HG02884 (cell line): ENCODE measurements around the gene XYLT2.
"Not testable (repeated sequence)": the region's sequence is repeated elsewhere in the genome, so short reads cannot be mapped to it uniquely, and the experiment has no call there.

Source experiments
- ATAC-seq: cut with Tn5 transposase; IDR thresholded peaks from one replicate; pipeline ENCODE4 v1.9.1; 2021; ENCODE audit warnings: mild to moderate bottlenecking, moderate library complexity; ENCODE audit not compliant: unreplicated experiment

Gene XYLT2

GRCh38 chr17:50345432-50346312 lies at the start of gene XYLT2:
TSS of gene XYLT2 (plus strand) at chr17:50346126. CDS start at chr17:50346141, 15 bp downstream.
- ATAC-seq = peak; percentile 79

DNA sequence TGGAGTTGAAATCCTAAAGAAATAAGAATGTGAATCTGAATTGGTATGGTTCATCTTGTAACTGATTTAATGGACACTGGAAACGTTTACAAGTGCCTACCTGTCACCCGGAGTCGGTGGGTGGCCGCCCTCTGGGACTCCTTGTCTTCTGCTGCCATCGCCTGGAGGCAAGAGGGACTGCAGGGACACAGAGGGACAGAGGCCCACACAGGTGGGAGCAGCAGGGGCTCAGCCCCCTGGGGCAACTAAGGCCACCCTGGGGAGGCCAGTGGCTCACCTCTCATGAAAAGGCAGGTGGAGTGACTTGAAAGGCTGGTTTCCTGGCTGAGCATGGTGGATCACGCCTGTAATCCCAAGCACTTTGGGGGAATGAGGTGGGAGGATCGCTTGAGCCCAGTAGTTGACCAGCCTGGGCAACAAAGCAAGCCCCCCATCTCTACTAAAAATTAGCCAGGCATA lies 48.5 kb upstream of the XYLT2 start:
- ATAC-seq = no peak

DNA sequence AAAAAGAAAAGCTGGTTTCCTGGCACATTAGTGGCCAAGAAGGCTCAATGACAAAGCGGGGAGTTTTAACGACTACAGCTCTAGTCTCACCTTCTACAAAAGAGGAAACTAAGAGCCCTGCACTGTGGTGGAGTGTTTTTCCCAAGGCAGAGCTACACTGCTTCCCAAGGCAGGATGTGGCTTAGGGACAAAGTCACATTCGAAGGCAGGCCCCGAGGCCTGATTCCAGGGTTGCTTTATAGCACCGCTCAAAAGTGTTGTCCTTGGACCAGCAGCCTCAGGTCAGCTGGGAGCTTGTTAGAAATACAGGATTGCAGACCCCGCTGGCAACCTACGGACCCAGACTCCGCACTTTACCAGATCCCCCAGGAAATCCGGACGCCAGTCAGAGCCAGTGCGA lies 47.9 kb upstream of the XYLT2 start:
- ATAC-seq = no peak

DNA sequence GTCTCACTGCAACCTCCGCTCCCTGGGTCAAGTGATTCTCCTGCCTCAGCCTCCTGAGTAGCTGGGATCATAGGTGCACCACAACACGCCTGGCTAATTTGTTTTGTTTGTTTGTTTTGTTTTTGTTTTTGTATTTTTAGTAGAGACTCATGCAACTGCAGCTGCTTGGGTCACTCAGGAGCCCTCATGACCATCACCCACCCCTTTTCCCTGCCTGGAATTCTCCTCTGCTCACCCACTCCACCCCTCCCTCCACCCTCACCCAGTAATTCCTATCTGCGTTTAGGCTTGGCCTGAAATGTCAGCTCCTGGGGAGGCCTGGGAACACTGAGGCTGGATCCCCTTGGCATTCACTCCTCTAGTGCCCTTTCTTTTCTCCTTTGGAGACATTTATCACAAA lies 46.1 kb upstream of the XYLT2 start:
- ATAC-seq = no peak

DNA sequence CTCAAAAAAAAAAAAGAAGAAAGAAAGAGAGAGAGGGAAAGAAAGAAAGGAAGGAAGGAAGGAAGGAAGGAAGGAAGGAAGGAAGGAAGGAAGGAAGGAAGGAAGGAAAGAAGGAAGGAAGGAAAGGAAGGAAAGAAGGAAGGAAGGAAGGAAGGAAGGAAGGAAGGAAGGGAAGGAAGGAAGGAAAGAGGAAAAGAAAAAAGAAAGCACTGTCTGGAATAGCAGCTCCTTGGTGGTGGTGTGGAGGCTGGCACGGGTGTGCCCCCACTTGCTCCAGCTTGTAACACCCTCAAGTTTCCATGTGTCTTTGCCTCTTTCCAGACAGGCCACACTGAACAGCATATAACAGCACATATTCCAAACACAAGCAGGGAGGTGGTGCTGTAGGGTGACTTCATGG lies 45.1 kb upstream of the XYLT2 start:
- not testable (repeated sequence) for ATAC-seq

GRCh38 chr17:50301891-50302584 lies 43.9 kb upstream of the XYLT2 start:
- ATAC-seq = no peak

DNA sequence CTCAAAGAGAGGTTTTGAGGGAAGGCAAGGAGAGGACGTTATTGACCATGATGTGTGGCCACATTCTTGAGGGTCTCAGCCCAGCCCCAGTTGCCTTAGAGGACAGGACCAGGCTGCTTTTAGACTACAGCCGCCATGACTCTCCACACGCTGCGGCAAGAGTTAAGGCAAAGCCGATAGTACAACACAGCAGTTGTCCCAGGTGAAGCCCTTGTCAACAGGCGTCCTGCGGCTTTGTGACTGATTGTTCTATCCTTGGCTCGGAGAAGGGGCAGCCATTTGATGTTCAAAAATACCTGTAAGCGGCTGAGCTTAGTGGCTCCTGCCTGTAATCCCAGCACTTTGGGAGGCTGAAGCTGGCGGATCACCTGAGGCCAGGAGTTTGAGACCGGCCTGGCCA lies 42.9 kb upstream of the XYLT2 start:
- ATAC-seq = no peak

- no peak for ATAC-seq
Measured at GRCh38 chr17:50303596-50303995, 42.3 kb upstream of the XYLT2 start.

GRCh38 chr17:50304781-50305404 lies 41.0 kb upstream of the XYLT2 start:
- no peak for ATAC-seq

- ATAC-seq = no peak
Measured at GRCh38 chr17:50307654-50308053, 38.3 kb upstream of the XYLT2 start.

GRCh38 chr17:50308666-50309065 lies 37.3 kb upstream of the XYLT2 start:
- no peak for ATAC-seq

DNA sequence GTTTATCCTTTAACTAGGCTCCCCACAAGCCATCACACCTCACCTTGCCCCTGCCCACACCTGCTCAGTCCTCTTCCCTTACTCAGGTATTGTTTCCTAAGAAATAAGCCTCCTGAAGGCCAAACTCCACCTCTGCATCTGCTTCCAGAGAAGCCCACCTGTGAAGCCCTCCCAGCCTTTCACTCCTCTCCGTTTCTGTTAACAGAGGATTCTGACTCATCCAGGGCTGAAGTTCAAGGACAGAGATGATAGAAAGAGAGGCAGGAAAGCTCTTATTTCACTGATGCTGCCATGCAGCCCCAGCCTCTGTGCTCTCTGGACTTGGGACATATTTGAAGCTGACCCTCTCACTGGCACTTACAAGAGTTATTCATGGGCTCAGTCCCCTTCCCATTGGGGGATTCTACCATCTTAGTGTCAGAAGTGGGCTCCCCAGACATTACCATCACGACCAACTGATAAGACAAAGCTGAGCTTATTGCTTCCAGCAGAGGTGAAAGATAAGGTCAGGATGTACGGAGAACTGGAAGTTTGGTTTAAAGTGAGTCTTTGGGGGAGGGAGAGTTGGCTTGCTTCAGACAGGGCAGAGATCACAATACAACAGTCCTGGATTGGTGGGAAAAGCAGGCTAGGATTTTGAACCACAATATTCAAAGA lies 35.3 kb upstream of the XYLT2 start:
- no peak for ATAC-seq

GRCh38 chr17:50311112-50311460 lies 34.8 kb upstream of the XYLT2 start:
- no peak for ATAC-seq

DNA sequence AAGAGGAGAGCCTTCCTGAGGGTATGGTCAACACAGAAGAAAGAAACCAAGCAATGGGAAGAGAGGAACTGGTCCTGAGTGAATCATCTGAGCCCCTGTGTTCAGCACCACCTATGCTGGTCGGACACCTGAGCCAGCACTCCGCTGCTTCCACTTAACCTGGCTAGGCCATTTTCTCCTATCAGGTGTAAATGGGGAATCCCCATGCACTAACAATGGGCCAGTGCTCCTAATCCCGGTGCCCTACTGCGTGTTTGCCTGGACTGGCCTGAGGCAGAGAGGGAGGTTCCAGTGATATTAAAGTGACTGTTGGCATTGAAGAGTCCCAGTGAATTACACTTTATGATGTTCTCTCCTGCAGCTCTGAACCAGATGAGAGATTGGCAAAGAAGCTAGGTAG lies 34.4 kb upstream of the XYLT2 start:
- no peak for ATAC-seq

DNA sequence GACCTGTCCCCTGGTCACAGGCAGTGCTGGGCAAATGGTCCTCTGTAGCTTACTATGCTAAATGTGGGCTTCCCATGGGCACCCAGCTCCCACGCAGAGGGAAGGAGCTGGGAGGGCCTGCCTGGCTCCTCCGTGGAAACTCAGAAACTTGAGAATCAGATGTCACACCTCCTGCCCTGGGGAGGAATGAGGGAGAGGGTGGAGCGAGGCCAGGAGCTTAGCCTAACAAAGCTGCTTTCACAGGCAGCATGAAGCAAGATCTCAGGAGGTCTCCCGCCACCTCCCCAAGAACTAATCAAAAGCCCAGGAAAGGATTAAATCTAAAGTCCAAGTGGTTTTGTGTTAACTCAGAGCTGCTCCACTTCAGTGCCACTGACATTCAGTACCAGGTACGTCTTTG lies 33.6 kb upstream of the XYLT2 start:
- no peak for ATAC-seq

GRCh38 chr17:50314456-50315011 lies 31.4 kb upstream of the XYLT2 start:
- no peak for ATAC-seq

DNA sequence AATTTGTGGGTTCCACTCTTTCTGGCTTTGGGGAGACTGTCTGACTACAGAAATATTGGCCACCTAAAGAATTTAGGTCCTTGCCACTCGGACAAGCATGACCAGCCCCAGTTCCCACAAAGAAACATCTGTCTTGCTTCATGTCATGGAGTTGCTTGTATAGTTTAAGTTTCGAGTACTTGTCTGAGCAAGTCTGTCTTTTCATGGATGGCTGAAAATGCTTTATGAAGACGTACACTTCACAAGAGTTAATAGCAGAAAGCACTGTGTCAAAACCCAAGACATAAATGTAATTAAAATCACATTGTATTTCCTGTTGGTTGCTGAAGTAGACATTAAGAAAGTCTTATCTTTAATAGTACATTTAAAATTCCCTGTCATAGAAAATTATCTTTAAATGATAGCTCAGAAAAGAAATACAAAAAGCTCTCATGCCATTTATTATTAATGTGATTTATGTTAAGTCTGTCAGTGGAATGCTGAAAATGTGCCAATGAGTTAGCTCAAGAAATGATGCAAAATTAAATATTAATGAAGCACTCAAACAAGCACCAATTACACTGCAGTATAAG lies 29.8 kb upstream of the XYLT2 start:
- no peak for ATAC-seq

DNA sequence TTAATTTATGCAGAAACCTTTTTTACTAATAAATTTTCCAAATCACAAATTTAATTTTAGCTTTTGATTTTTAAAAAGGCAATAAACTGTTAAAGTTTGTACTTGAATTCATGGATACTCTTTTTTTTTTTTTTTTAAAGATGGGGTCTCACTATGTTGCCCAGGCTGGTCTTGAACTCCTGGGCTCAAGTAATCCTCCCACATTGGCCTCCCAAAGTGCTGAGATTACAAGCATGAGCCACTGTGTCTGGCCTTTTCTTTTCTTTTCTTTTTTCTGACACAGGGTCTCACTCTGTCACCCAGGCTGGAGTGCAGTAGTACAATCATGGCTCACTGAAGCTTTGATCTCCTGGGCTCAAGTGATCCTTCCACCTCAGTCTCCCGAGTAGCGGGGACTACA lies 29.3 kb upstream of the XYLT2 start:
- ATAC-seq = not testable (repeated sequence)

DNA sequence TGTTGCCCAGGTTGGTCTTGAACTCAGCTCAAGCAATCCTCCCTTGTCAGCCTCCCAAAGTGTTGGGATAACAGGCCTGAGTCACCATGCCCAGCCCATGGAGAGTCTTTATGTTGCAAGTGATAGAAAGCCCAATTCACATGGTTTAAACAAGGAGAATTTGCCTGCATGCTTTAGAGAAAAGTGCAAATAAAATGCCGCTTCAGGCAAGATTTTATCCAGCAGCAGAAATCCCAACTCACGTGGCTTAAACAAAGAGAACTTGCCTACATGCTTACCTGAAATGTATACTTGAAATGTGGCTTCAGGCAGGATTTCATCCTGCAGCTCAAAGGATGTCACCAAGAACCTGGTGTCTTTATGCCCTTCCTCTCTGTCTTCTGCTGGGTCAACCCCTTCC lies 28.8 kb upstream of the XYLT2 start:
- no peak for ATAC-seq

DNA sequence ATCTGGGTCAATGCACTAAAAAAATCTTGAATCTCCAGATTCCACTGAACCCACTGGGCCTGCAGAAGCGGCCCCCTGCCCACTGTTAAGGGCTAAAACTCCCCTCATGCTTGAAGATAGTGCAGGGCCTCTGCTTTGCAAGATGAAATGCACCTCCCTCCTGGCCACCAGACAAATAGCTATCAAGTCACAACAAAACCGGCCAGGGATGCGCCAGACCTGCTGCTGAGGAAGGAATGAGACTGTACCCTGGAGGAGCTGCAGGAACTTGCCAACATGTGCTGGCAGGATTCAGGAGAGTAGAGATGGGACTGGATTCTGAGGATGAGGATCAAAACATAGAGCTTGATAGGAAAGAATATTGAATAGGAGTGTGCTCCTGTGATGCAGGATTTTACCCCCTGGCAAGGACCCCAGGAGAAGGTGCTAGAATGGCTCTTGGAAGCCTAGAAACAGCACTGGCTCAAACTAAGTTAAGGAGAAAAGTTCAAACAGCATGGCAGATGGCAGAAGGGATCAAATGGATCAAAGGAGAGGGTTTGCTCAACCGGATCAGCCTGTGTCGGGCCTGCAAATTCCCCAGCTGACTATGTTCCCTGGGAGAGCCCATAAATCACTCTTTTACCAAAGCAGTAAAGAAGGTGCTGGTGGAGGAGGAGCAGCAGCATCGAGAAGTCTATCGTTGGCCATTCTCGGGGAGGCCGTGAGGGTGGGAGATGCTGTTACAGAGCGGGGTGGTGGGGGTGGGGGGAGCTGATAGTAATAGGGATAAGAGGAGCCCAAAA lies 27.2 kb upstream of the XYLT2 start:
- no peak for ATAC-seq
